Epidermal melanocyte (primary cell): ENCODE measurements around the gene LDLRAP1.
"Not testable (repeated sequence)": the region's sequence is repeated elsewhere in the genome, so short reads cannot be mapped to it uniquely, and the experiment has no call there.

Experiments used
- DNase-seq: peaks from one replicate; pipeline ENCODE4 v3.0.0; 2011; ENCODE audit warnings: low spot score; ENCODE audit not compliant: insufficient read length

LDLRAP1 gene

GRCh38 chr1:25543425-25544242 lies at the start of gene LDLRAP1:
Gene LDLRAP1 (plus strand): TSS chr1:25543606. CDS start chr1:25543699, 93 bp downstream.
- peak; percentile 78 for DNase-seq

DNA sequence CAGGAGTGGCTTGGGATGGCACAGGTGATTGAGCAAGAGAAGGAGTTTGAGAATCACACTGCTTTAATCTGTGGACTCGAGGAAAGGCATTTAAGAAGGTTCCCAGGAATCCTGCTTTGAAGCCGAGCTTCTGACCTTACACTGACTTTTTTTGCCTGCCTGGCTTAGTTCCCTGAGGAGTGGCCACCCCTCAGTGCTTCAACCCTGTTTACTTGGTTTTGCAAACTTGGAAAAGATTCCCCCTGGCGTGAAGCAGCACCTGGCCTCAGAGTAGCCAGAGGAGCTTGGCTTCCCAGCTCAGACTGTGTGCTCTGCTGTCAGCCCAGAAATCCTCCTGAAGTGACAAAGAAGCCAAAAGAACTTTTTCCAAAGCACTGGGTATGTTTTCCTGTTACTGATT lies 48.5 kb upstream of the LDLRAP1 start:
- DNase-seq = no peak

- no peak for DNase-seq
These were observed 42.7 kb upstream of the LDLRAP1 start for GRCh38 chr1:25500694-25501093.

DNA sequence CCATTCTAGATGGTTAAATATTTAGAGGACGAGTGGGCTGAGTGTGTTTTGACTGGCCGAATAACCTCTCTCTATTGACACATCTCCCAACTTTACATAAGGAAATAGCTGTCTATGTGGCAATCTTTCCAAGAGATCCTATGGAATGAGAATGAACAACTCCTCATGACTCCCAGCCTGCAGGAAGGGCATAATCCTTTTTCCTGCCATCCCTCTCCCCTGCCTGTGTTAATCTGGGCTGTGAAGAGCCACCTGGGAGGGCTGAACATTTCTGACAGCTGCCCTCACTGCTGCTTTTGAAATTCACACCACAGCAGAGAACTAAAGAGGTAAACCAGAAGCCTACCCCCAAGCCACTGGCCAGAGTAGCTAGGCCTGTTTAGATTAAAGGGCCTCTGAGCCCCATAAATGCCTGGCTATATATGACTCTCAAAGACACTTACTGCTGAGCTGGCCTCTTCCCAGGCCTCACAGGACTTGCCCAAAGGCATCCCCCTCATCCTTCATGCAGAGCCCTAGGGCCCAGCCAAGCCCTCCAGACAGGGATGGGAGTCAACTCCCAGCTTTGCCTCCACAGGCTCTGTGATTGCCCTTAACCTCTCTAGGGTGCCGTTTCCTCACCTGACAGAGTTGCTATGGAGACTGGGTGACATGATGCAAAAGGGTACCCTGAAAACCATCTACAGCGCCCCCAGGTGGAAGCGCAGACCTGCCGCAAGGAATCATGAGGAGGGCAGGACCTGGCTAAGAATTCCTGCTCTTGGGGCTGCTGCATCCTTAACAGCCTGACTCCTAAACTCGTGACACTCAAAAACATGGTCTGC lies 42.0 kb upstream of the LDLRAP1 start:
- no peak for DNase-seq

DNA sequence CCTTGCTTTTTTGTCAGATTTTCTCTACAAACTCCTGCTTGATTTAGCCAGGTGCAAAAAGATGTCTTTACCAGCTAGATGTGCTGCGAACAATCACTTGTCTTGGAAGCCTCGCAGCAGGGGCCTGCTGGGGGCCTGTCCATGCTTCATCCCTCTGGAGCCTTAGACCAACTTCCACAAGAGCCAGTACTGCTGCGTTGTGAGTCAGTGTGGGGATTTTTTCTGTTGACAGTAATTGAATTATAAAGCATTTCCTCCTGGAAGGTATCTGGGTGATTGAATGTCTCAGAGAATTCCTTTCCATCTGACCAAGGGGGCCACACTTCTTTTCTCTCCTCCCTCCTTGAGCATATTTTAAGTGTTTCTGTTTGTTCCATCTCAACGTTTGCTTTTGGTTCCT lies 40.4 kb upstream of the LDLRAP1 start:
- no peak for DNase-seq

- no peak for DNase-seq
These were observed 39.6 kb upstream of the LDLRAP1 start for GRCh38 chr1:25503551-25504426.

DNA sequence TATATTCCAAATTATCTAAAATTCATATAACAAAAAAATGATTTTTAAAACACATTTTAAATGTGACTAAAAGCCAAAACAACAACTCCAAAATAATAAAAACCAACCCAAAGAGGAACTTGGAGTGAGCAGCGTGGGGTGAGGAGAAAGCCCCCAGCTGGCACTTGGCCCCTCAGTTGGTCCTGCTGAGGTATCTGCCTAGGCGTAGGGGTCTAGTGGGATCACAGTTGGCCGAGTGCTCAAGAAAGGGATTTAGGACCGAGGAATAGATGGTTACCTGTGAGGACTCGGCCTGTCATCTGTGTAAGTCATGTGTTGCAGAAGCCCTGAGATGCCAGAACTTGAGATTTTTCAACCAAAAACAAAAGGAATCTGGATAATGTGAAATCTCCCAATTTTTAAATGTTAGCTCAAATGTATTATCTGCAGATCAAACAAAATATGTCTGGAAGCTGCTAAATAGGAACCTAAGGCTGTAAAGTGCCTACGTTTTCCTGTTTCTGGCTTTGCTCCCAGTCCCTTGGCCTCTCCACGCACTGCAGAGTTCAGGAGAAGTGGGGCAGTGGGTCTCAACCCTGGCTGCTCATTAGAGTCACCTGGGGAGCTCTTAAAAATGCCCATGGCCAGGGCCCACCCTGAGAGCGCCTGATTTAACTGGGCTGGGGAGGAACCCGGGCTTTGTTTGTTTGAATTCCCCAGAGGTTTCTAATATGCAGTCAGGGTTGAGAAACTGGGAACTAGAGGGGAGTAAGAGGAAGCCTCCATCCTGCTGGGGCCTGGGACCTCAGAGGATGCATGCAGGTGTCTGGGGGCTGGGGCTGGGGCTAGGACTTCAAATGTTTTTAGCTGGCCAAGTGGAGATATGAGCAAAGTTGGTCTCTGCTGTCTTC lies 38.5 kb upstream of the LDLRAP1 start:
- no peak for DNase-seq

- no peak for DNase-seq
These were observed 37.6 kb upstream of the LDLRAP1 start for GRCh38 chr1:25505656-25506385.

DNA sequence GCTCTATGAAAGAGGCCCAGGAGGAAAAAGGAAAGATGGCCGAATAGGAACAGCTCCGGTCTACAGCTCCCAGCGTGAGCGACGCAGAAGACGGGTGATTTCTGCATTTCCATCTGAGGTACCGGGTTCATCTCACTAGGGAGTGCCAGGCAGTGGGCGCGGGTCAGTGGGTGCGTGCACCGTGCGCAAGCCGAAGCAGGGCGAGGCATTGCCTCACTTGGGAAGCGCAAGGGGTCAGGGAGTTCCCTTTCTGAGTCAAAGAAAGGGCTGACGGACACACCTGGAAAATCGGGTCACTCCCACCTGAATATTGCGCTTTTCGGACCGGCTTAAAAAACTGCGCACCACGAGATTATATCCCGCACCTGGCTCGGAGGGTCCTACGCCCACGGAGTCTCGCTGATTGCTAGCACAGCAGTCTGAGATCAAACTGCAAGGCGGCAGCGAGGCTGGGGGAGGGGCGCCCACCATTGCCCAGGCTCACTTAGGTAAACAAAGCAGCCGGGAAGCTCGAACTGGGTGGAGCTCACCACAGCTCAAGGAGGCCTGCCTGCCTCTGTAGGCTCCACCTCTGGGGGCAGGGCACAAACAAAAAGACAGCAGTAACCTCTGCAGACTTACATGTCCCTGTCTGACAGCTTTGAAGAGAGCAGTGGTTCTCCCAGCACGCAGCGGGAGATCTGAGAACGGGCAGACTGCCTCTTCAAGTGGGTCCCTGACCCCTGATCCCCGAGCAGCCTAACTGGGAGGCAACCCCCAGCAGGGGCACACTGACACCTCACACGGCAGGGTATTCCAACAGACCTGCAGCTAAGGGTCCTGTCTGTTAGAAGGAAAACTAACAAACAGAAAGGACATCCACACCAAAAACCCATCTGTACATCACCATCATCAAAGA lies 36.6 kb upstream of the LDLRAP1 start:
- not testable (repeated sequence) for DNase-seq

DNA sequence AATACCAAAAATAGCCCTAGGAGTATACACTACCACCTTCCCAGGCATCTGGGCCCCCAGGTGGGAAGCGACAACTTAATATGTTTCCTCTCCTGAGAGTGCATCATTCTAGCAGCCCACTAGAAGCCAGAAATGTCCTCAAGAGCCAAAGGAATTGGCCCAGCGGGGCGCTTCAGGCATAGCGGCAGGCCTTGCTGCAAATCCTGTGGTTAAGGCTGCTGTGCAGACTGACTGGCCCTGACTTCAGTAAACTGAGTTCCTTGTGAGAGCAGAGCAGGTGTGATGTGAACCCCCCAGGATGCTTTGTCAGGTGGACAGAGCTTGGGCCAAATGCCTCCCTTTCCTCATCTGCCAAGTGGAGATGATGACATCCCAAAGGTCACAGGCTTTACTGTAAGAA lies 29.7 kb upstream of the LDLRAP1 start:
- DNase-seq = no peak

GRCh38 chr1:25515033-25515432 lies 28.4 kb upstream of the LDLRAP1 start:
- DNase-seq = no peak

- no peak for DNase-seq
These were observed 26.7 kb upstream of the LDLRAP1 start for GRCh38 chr1:25516686-25517085.

- no peak for DNase-seq
These were observed 25.7 kb upstream of the LDLRAP1 start for GRCh38 chr1:25517476-25518394.

- no peak for DNase-seq
These were observed 23.8 kb upstream of the LDLRAP1 start for GRCh38 chr1:25519624-25520023.

- DNase-seq = peak; percentile 70
These were observed 22.9 kb upstream of the LDLRAP1 start for GRCh38 chr1:25520446-25521061.

DNA sequence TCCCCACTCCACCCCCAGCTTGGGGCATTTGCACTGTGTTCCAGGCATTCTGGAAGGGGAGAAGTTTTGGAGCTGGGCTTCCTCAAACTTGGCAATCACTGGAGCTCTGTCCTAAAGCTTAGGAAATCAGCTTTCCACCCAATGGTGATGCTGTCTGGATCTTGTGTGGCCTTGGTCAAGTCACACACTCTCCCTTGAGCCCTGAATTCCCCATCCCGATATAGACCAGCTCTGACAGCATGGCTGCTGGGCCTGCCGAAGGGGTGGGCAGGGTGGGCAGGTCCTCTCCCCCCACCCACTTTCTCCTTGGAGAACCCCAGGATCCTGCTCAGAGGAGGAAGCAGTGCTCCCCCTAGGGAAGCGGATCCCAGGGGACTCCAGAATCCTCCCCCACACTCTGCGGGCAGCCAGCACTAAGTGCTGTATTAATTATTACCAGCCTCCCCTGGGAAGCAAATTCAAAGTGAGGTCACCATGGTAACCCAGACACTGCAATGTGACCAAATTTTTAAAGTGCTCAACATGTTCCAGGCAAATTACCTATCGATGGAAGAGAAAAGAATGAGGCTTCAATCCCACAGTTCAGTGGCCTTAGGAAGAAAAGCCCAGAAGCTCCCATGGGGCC lies 21.3 kb upstream of the LDLRAP1 start:
- no peak for DNase-seq

DNA sequence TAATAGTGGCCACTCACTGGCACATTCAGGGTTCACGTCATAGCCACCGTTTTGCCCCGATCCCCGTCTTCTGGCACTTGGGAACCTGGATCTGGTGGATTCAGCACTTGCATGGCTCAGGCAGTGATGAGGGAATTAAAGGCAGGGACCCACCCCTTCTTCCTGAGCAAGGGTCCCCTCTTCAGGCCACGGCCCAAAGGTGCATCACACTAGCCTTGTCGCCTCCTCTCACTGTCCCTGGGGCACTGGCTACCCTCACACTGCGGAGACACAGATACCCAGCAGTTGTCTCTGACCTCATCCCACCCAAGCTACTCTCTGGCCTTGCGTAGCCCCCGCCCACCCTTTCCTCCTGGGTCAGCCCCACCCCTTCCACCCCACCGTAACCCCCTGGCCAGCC lies 19.9 kb upstream of the LDLRAP1 start:
- DNase-seq = no peak
